Measurements from ENCODE around the gene CHTF18. TPM values are rescaled to one million over a fixed set of nuclear protein-coding genes. Genes with fewer than 3 reads are reported as not detected.

Gene CHTF18
- total RNA-seq, 1 experiment from 2014 or later = 120 TPM

- Histone ChIP-seq H3K4me2 (ENCODE audit: insufficient read depth, insufficient read length, low read length) (no peak overlapping the region), H2BK12ac (ENCODE audit: insufficient read length, low read depth, low read length) (no peak overlapping the region), H2AFZ (ENCODE audit: low read length) (no peak overlapping the region), H3K9ac (ENCODE audit: extremely low read depth, insufficient read length, low read length) (no peak overlapping the region), H4K91ac (ENCODE audit: insufficient read length, low read depth, low read length) (no peak overlapping the region), H3K23ac (ENCODE audit: insufficient read length, low read depth, low read length) (no peak overlapping the region), H2AK5ac (ENCODE audit: insufficient read length, low read length) (no peak overlapping the region), H3K4ac (ENCODE audit: low read depth, low read length) (no peak overlapping the region), H3K27me3 (ENCODE audit: insufficient read depth, low read length) (no peaks in the 10 kb centered on the region), H3K4me1 (ENCODE audit: insufficient read depth, low read length) (no peaks in the 10 kb centered on the region), H3K56ac (ENCODE audit: insufficient read length, low read depth, low read length) (no peak overlapping the region), H3K9me3 (ENCODE audit: control insufficient read depth, low read depth, low read length) (no peaks in the 10 kb centered on the region), H4K5ac (ENCODE audit: insufficient read length, low read depth, low read length) (no peak overlapping the region), H3K27ac (ENCODE audit: insufficient read length, low read depth, low read length) (no peak overlapping the region), H2BK120ac (ENCODE audit: low read depth, low read length, poor library complexity, severe bottlenecking) (no peak overlapping the region), H2BK20ac (ENCODE audit: low read depth, low read length, poor library complexity, severe bottlenecking) (no peak overlapping the region), H3K14ac (ENCODE audit: insufficient read depth, low read length) (no peak overlapping the region), H2BK15ac (ENCODE audit: low read depth, low read length) (no peak overlapping the region), H4K20me1 (ENCODE audit: control insufficient read depth, insufficient read depth, insufficient read length) (no peaks in the 10 kb centered on the region), H3K79me1 (ENCODE audit: insufficient read depth, low read depth, low read length, poor library complexity, severe bottlenecking) (no peaks in the 10 kb centered on the region), H3K79me2 (ENCODE audit: insufficient read depth, low read length) (no peaks in the 10 kb centered on the region), H3T11ph (ENCODE audit: low read length) (no peak overlapping the region), H3K18ac (ENCODE audit: insufficient read length, low read depth, low read length) (no peak overlapping the region), H3K23me2 (ENCODE audit: insufficient read length, low read depth, low read length, poor library complexity, severe bottlenecking) (no peaks in the 10 kb centered on the region), H4K8ac (replicated peaks; ENCODE audit: insufficient read length, low read depth, low read length) (no peak overlapping the region), H2BK5ac (ENCODE audit: insufficient read length, low read length) (no peak overlapping the region)
- Mint-ChIP-seq H3K27me3 (ENCODE audit: low read depth) (peaks cover 3% of the 10 kb centered on the region), H3K4me1 (peaks cover 0 to 3% of the 10 kb centered on the region in 2 experiments; a peak in 1 of 4 replicates), H3K36me3 (ENCODE audit: insufficient read depth in 1 of 3, low read depth in 3 of 3) (no peaks in the 10 kb centered on the region), H3K4me3 (no peak overlapping the region), H3K27ac (no peak overlapping the region), H3K9me3 (no peaks in the 10 kb centered on the region; a peak in 1 of 5 replicates)
- TF ChIP-seq CTCF (conservative IDR thresholded peaks at IDR 0.05) = no peak
- WGBS (ENCODE audit: extremely low coverage, insufficient read length, low lambda C conversion rate) = no CpG with 5 or more reads among the region's 29 CpGs
- DNase-seq = no peak
Measured at GRCh38 chr16:766008-766819, 22.2 kb upstream of the CHTF18 start.
